HG02943 (cell line): Measurements from ENCODE around the gene ABCB4.

ENCODE experiments used
- ATAC-seq: cut with Tn5 transposase; IDR thresholded peaks from one replicate; pipeline ENCODE4 v1.9.1; 2021; ENCODE audit warnings: mild to moderate bottlenecking, low read depth, moderate library complexity; ENCODE audit not compliant: unreplicated experiment

Gene ABCB4

GRCh38 chr7:87475359-87476178 is at the start of gene ABCB4:
ABCB4 (minus strand) TSS chr7:87475680; CDS start chr7:87475465, 215 bp downstream.
- peak; percentile 37 for ATAC-seq

- ATAC-seq, result no peak
Measured at GRCh38 chr7:87518735-87519134, 43.3 kb upstream of the ABCB4 start.

GRCh38 chr7:87517891-87518290 is 42.4 kb upstream of the ABCB4 start:
- ATAC-seq, result no peak

- no peak for ATAC-seq
Measured at GRCh38 chr7:87517136-87517815, 41.8 kb upstream of the ABCB4 start.

- ATAC-seq, result no peak
Measured at GRCh38 chr7:87513735-87514335, 38.4 kb upstream of the ABCB4 start.

- ATAC-seq, result no peak
Measured at GRCh38 chr7:87512906-87513305, 37.4 kb upstream of the ABCB4 start.

GRCh38 chr7:87511510-87511909 is 36.0 kb upstream of the ABCB4 start:
- no peak for ATAC-seq

GRCh38 chr7:87510411-87510875 is 35.0 kb upstream of the ABCB4 start:
- no peak for ATAC-seq

GRCh38 chr7:87507446-87507845 is 32.0 kb upstream of the ABCB4 start:
- no peak for ATAC-seq

- ATAC-seq, result no peak
Measured at GRCh38 chr7:87506246-87507180, 31.0 kb upstream of the ABCB4 start.

- no peak for ATAC-seq
Measured at GRCh38 chr7:87505557-87506245, 30.2 kb upstream of the ABCB4 start.

GRCh38 chr7:87505122-87505521 is 29.6 kb upstream of the ABCB4 start:
- ATAC-seq, result no peak

GRCh38 chr7:87499494-87499893 is 24.0 kb upstream of the ABCB4 start:
- ATAC-seq, result no peak

- no peak for ATAC-seq
Measured at GRCh38 chr7:87498893-87499292, 23.4 kb upstream of the ABCB4 start.

GRCh38 chr7:87497482-87497881 is 22.0 kb upstream of the ABCB4 start:
- no peak for ATAC-seq

GRCh38 chr7:87495366-87495765 is 19.9 kb upstream of the ABCB4 start:
- no peak for ATAC-seq

- no peak for ATAC-seq
Measured at GRCh38 chr7:87494454-87494853, 19.0 kb upstream of the ABCB4 start.

- no peak for ATAC-seq
Measured at GRCh38 chr7:87483131-87483530, 7.7 kb upstream of the ABCB4 start.

- no peak for ATAC-seq
Measured at GRCh38 chr7:87482115-87482514, 6.6 kb upstream of the ABCB4 start.

- ATAC-seq, result no peak
Measured at GRCh38 chr7:87480386-87480785, 4.9 kb upstream of the ABCB4 start.
